ENCODE results near the gene NFKBIZ. TPM values are rescaled to one million over a fixed set of nuclear protein-coding genes. Genes with fewer than 3 reads are reported as not detected.

The NFKBIZ gene
- total and polyA plus RNA-seq, 9 of the 15 experiments (the other 6 are each of a cell fraction or from before 2014, with no cell fraction given): 1.2 to 13.7 (median 5.7) TPM

DNA sequence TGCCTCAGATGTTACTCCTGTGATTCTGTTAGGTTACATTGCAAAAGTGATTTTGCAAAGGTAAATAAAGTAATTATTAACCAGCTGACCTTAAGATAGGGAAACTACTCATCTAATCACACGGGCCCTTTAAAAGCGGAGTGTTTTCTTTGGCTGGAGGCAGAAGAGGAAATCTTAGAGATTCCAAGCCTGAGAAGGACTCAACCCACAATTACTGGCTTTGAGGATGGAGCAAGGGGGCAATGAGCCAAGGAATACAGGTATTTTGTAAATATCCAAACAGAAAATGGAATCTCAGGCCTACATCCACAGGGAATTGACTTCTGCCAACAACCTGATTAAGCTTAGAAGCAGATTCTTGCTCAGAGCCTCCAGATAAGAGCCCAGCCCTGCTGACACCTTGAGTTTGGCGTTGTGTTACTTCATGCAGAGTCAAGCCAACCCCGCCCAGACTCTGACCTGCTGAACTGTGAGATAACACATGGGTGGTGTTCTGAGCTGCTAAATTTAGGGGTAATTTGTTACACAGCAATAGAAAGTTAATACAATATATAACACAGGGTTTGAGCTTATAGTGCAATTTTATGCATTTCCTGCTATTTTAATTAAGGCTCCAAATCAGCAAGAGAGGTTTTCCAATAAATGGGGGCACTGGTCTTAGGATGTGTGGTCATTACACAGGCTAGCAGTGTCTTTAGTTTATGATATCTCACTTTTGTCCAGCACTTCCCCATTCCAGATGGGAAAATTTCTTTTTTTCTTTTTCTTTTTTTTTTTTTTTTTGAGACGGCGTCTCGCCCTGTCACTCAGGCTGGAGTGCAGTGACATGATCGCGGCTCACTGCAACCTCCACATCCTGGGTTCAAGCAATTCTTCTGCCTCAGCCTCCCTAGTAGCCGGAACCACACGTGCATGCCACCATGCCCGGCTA lies 19.5 kb downstream of the NFKBIZ start (continued):
- TF ChIP-seq, protein P1, sequence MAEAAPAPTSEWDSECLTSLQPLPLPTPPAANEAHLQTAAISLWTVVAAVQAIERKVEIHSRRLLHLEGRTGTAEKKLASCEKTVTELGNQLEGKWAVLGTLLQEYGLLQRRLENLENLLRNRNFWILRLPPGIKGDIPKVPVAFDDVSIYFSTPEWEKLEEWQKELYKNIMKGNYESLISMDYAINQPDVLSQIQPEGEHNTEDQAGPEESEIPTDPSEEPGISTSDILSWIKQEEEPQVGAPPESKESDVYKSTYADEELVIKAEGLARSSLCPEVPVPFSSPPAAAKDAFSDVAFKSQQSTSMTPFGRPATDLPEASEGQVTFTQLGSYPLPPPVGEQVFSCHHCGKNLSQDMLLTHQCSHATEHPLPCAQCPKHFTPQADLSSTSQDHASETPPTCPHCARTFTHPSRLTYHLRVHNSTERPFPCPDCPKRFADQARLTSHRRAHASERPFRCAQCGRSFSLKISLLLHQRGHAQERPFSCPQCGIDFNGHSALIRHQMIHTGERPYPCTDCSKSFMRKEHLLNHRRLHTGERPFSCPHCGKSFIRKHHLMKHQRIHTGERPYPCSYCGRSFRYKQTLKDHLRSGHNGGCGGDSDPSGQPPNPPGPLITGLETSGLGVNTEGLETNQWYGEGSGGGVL (CRISPR knock-in tag; IDR thresholded peaks at IDR 0.05): no peak
- TF ChIP-seq ZNF354B (CRISPR knock-in tag; IDR thresholded peaks at IDR 0.05): no peak
- TF ChIP-seq THRAP3 (IDR thresholded peaks at IDR 0.05; ENCODE audit: borderline replicate concordance): no peak
- TF ChIP-seq ARHGAP35 (IDR thresholded peaks at IDR 0.05; ENCODE audit: partially characterized antibody): no peak
- TF ChIP-seq TAF9B (IDR thresholded peaks at IDR 0.05; ENCODE audit: partially characterized antibody): no peak
- no peak for TF ChIP-seq DNMT1 (IDR thresholded peaks at IDR 0.05)
- TF ChIP-seq, protein P2, sequence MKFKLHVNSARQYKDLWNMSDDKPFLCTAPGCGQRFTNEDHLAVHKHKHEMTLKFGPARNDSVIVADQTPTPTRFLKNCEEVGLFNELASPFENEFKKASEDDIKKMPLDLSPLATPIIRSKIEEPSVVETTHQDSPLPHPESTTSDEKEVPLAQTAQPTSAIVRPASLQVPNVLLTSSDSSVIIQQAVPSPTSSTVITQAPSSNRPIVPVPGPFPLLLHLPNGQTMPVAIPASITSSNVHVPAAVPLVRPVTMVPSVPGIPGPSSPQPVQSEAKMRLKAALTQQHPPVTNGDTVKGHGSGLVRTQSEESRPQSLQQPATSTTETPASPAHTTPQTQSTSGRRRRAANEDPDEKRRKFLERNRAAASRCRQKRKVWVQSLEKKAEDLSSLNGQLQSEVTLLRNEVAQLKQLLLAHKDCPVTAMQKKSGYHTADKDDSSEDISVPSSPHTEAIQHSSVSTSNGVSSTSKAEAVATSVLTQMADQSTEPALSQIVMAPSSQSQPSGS (CRISPR knock-in tag; IDR thresholded peaks at IDR 0.05): no peak
- TF ChIP-seq SP1 (CRISPR knock-in tag; IDR thresholded peaks at IDR 0.05): peak; percentile 21; the same call in 1 of the 2 replicates
- TF ChIP-seq CREB1 (IDR thresholded peaks at IDR 0.05): peak; percentile 52; the same call in 1 of the 2 replicates
- TF ChIP-seq CREB1 (CRISPR knock-in tag; IDR thresholded peaks at IDR 0.05): no peak
- no peak for TF ChIP-seq SAFB2 (IDR thresholded peaks at IDR 0.05; ENCODE audit: borderline replicate concordance, low read depth, low read length, severe bottlenecking)
- no peak for TF ChIP-seq ZNF436 (CRISPR knock-in tag; IDR thresholded peaks at IDR 0.05)
- TF ChIP-seq MTF1 (CRISPR knock-in tag; IDR thresholded peaks at IDR 0.05; ENCODE audit: borderline replicate concordance): no peak
- TF ChIP-seq, protein P3, sequence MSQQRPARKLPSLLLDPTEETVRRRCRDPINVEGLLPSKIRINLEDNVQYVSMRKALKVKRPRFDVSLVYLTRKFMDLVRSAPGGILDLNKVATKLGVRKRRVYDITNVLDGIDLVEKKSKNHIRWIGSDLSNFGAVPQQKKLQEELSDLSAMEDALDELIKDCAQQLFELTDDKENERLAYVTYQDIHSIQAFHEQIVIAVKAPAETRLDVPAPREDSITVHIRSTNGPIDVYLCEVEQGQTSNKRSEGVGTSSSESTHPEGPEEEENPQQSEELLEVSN (IDR thresholded peaks at IDR 0.05; ENCODE audit: borderline replicate concordance in 1 of 2, extremely low read depth in 1 of 2, insufficient read depth in 1 of 2, insufficient read length in 1 of 2, low read depth in 1 of 2, low read length in 1 of 2, poor library complexity in 1 of 2, severe bottlenecking in 1 of 2): no peak
- no peak for TF ChIP-seq PTTG1 (tag; IDR thresholded peaks at IDR 0.05; ENCODE audit: low read depth)
- TF ChIP-seq ZNF232 (CRISPR knock-in tag; IDR thresholded peaks at IDR 0.05): no peak
- TF ChIP-seq, protein P4, sequence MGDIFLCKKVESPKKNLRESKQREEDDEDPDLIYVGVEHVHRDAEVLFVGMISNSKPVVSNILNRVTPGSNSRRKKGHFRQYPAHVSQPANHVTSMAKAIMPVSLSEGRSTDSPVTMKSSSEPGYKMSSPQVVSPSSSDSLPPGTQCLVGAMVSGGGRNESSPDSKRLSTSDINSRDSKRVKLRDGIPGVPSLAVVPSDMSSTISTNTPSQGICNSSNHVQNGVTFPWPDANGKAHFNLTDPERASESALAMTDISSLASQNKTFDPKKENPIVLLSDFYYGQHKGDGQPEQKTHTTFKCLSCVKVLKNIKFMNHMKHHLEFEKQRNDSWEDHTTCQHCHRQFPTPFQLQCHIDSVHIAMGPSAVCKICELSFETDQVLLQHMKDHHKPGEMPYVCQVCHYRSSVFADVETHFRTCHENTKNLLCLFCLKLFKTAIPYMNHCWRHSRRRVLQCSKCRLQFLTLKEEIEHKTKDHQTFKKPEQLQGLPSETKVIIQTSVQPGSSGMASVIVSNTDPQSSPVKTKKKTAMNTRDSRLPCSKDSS (IDR thresholded peaks at IDR 0.05; ENCODE audit: low read depth, partially characterized antibody): no peak
- TF ChIP-seq, protein P5, sequence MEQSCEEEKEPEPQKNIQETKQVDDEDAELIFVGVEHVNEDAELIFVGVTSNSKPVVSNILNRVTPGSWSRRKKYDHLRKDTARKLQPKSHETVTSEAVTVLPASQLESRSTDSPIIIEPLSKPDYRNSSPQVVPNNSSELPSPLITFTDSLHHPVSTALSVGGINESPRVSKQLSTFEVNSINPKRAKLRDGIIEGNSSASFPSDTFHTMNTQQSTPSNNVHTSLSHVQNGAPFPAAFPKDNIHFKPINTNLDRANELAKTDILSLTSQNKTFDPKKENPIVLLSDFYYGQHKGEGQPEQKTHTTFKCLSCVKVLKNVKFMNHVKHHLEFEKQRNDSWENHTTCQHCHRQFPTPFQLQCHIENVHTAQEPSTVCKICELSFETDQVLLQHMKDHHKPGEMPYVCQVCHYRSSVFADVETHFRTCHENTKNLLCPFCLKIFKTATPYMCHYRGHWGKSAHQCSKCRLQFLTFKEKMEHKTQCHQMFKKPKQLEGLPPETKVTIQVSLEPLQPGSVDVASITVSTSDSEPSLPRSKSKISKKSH (CRISPR knock-in tag; IDR thresholded peaks at IDR 0.05): no peak
- TF ChIP-seq ZFX (CRISPR knock-in tag; IDR thresholded peaks at IDR 0.05): no peak
